Activated CD4-positive, alpha-beta T cell treated with anti-CD3 and anti-CD28 coated beads for 1 hour (primary cell): Measurements from ENCODE around the gene AOPEP.
A peak's percentile ranks its signal among the peaks of the same experiment; 100 is the strongest.

Experiments
- DNase-seq: peaks from one replicate; pipeline ENCODE4 v3.0.0-alpha.2; 2020

AOPEP gene

GRCh38 chr9:95048225-95049087 lies 322.0 kb downstream of the AOPEP start:
- peak; percentile 24 for DNase-seq

GRCh38 chr9:95049761-95050160 lies 323.3 kb downstream of the AOPEP start:
- DNase-seq, result no peak

GRCh38 chr9:95053611-95054570 lies 327.4 kb downstream of the AOPEP start:
- no peak for DNase-seq

- no peak for DNase-seq
Measured at GRCh38 chr9:95055334-95055850, 328.9 kb downstream of the AOPEP start.

GRCh38 chr9:95055851-95056551 lies 329.5 kb downstream of the AOPEP start:
- DNase-seq, result no peak

- no peak for DNase-seq
Measured at GRCh38 chr9:95057101-95057500, 330.6 kb downstream of the AOPEP start.

- no peak for DNase-seq
Measured at GRCh38 chr9:95058121-95058785, 331.8 kb downstream of the AOPEP start.

- DNase-seq, result no peak
Measured at GRCh38 chr9:95058795-95059386, 332.4 kb downstream of the AOPEP start.

GRCh38 chr9:95060234-95060633 lies 333.7 kb downstream of the AOPEP start:
- DNase-seq, result no peak

- DNase-seq, result no peak
Measured at GRCh38 chr9:95060916-95061315, 334.4 kb downstream of the AOPEP start.

GRCh38 chr9:95061916-95062595 lies 335.6 kb downstream of the AOPEP start:
- no peak for DNase-seq

GRCh38 chr9:95062596-95063065 lies 336.1 kb downstream of the AOPEP start:
- no peak for DNase-seq

- DNase-seq, result no peak
Measured at GRCh38 chr9:95063300-95063699, 336.8 kb downstream of the AOPEP start.

- no peak for DNase-seq
Measured at GRCh38 chr9:95065224-95065623, 338.7 kb downstream of the AOPEP start.

GRCh38 chr9:95067057-95067456 lies 340.6 kb downstream of the AOPEP start:
- no peak for DNase-seq

GRCh38 chr9:95067897-95068296 lies 341.4 kb downstream of the AOPEP start:
- no peak for DNase-seq

GRCh38 chr9:95070549-95071021 lies 344.1 kb downstream of the AOPEP start:
- DNase-seq, result no peak

GRCh38 chr9:95071450-95071849 lies 345.0 kb downstream of the AOPEP start:
- DNase-seq, result no peak

GRCh38 chr9:95071925-95072324 lies 345.4 kb downstream of the AOPEP start:
- no peak for DNase-seq

GRCh38 chr9:95073042-95073607 lies 346.6 kb downstream of the AOPEP start:
- DNase-seq, result no peak

GRCh38 chr9:95073918-95074317 lies 347.4 kb downstream of the AOPEP start:
- DNase-seq, result no peak
